Mesodermal cell (in vitro differentiated cells): ENCODE results near the gene FOXC2.
A peak's percentile ranks its signal among the peaks of the same experiment; 100 is the strongest.

Experiments
- H3K27ac ChIP-seq: 2 replicates; pipeline ENCODE4 v1.7.0; 2013; ENCODE audit warnings: mild to moderate bottlenecking, low read depth, low read length, moderate library complexity; ENCODE audit not compliant: severe bottlenecking
- H3K36me3 ChIP-seq: 2 replicates; pipeline ENCODE4 v1.7.1; 2013; ENCODE audit warnings: mild to moderate bottlenecking, low read length, moderate library complexity; ENCODE audit not compliant: control insufficient read depth, insufficient read depth
- H3K4me1 ChIP-seq: one replicate; pipeline ENCODE4 v1.7.1; 2013; ENCODE audit warnings: mild to moderate bottlenecking, low read length; ENCODE audit not compliant: insufficient read depth, control insufficient read depth, poor library complexity, severe bottlenecking
- H3K4me3 ChIP-seq: 2 replicates; pipeline ENCODE4 v1.7.0; 2013; ENCODE audit warnings: low read length, control low read depth, mild to moderate bottlenecking; ENCODE audit not compliant: insufficient read depth, poor library complexity, severe bottlenecking; ENCODE audit errors: extremely low read depth
- H3K9me3 ChIP-seq: 2 replicates; pipeline ENCODE4 v1.7.1; 2013; ENCODE audit warnings: mild to moderate bottlenecking, low read length, moderate library complexity; ENCODE audit not compliant: control insufficient read depth
- WGBS, 2 experiments: methylation state at CpG; one replicate each; pipeline ENCODE4 v1.1.5; 2013; ENCODE audit warnings: missing lambda C conversion rate in 2 of 2; ENCODE audit not compliant: insufficient coverage in 2 of 2; 5-methylcytosine and 5-hydroxymethylcytosine counted together

FOXC2 gene

DNA sequence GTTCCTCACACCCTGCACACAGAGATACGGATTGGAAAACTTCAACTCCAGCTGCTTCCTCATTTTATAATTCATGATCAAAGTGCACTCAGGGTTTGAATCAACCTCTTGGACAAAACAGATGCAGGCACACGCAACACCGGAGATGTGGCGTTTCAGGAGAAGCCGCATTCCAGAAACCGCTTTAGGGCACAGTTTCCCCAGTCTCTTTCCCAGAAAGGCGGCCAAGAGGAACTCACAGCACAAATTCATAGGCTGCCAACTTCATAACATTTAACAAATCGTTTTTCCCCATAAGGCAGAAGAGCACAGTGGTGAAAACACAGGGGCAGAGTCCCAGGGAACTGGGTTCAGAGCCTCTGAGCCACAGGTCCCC lies 20.0 kb upstream of the FOXC2 start:
- WGBS, 2 experiments, result 94 to 96% methylated on average over 7 to 8 of the region's 8 CpGs
- no peaks in the 10 kb centered on the region for H3K9me3 ChIP-seq
- no peak overlapping the region for H3K4me3 ChIP-seq
- no peak overlapping the region for H3K27ac ChIP-seq
- peaks cover 71% of the 10 kb centered on the region for H3K36me3 ChIP-seq
- H3K4me1 ChIP-seq, result no peaks in the 10 kb centered on the region

DNA sequence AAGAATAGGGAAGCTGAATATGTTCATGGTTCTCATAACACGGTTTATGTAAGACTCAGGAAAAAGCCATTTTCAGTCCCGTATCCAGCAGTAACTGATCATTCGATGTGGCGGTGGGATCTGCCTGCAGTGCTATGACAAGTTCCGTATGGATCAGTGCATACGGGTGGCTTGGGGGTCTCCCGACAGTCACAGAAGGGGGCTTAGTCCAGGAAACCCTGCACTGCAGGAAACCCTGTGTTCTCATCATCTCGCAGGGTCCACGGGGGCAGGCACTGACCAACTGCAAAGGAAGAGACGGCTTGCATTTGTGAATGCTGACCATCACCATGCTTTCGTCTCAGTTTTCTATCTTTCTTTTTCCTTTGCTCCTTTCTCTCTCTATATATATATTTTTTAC lies 19.3 kb upstream of the FOXC2 start:
- WGBS, 2 experiments, result 98% methylated on average over 9 to 10 of the region's 11 CpGs
- no peaks in the 10 kb centered on the region for H3K9me3 ChIP-seq
- H3K4me3 ChIP-seq, result no peak overlapping the region
- no peaks in the 10 kb centered on the region for H3K4me1 ChIP-seq
- H3K27ac ChIP-seq, result no peak overlapping the region
- H3K36me3 ChIP-seq, result peaks cover 71% of the 10 kb centered on the region

DNA sequence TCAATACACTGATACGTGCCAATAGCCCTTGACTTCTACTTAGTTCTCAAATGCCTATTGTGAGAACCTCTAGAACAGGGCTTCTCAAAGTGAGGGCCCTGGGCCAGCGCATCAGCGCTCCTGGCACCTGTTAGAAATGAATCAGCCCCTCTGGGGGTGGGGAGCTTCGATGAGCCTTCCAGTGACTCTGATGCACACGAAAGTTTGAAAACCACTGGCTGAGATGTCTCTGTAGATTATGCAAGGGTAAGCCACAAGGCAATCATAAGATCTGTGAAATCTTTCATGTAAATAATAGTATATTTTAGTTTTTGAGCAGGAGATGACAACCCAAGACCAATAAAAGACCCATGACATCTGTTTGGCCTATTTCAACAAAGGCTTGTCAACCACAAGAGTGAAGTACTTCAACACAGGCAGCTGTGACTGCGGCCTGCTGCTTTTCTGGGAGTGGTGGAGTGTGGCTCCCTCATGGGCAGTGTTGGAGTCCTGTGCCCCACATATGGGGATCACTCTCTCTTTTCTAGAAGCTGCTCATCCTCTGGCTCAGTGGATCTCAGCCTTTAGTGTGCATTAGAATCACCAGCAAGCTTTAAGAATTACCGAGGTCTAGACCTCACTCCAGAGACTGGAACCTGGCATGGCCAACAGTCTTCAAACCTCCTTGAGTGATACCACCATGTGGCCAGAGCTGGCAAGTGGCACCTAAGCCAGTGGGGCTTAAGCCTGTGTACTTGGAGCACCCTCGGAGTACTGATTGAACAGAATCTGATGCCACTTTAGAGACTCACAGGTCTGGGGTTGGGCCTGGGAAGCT lies 17.3 kb upstream of the FOXC2 start:
- Histone ChIP-seq H3K27ac (no peak overlapping the region), H3K9me3 (no peaks in the 10 kb centered on the region), H3K4me3 (no peak overlapping the region), H3K4me1 (no peaks in the 10 kb centered on the region), H3K36me3 (peaks cover 68% of the 10 kb centered on the region)
- WGBS, 2 experiments, result 78 to 93% methylated on average over 4 to 7 of the region's 8 CpGs

DNA sequence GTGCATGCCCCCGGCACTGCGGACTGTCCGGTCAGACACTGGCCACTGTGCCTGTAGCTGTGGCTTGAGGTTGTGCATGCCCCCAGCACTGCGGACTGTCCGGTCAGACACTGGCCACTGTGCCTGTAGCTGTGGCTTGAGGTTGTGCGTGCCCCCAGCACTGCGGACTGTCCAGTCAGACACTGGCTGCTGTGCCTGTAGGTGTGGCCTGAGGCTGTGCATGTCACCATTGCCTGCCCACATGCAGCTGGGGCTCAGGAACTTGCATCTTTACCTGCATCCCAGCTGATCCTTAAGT lies 16.8 kb upstream of the FOXC2 start:
- WGBS, 2 experiments, result 92 to 96% methylated on average over 7 of the region's 7 CpGs
- peaks cover 68% of the 10 kb centered on the region for H3K36me3 ChIP-seq

DNA sequence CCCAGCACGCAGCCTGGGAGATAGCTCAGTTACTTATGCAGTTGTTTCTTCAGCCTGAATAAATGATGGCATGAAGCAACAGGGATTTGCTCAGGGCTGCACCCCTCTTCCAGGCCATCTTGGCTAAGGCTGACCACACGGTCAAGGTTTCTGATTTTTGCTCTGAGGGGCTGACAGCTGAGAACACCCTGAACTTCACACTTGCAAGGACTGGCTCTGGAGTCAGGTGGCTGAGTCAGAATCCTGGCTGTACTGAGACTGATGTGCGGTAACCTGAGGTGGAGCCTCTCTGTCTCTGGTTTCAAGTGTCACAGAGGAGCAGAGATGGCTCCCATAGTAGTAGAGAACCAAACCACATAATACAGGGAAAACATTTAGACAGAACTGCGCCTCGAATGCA lies 16.3 kb upstream of the FOXC2 start:
- 96 to 100% methylated on average over 2 to 3 of the region's 5 CpGs for WGBS, 2 experiments
- no peaks in the 10 kb centered on the region for H3K4me1 ChIP-seq
- H3K36me3 ChIP-seq, result peaks cover 68% of the 10 kb centered on the region

More for the DNA sequence above, 16.8 kb upstream of the FOXC2 start:
- Histone ChIP-seq H3K9me3 (no peaks in the 10 kb centered on the region), H3K27ac (no peak overlapping the region), H3K4me1 (no peaks in the 10 kb centered on the region), H3K4me3 (no peak overlapping the region)

DNA sequence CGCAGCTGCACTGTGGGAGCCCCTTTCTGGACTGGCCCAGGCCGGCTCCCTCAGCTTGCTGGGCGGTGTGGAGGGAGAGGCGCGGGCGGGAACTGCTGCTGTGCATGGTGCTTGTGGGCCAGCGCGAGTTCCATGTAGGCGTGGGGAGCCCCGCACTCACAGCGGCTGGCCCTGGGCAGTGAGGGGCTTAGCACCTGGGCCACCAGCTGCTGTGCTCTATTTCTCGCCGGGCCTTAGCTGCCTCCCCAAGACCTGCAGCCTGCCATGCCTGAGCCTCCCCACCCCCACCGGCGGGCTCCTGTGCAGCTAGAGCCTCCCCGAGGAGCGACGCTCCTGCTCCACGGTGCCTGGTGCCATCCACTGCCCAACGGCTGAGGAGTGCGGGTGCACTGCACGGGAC lies 13.3 kb upstream of the FOXC2 start:
- H3K4me3 ChIP-seq, result no peak overlapping the region
- WGBS, 2 experiments, result 96 to 99% methylated on average over 12 to 22 of the region's 22 CpGs
- peaks cover 44% of the 10 kb centered on the region for H3K36me3 ChIP-seq
- H3K27ac ChIP-seq, result no peak overlapping the region
- H3K4me1 ChIP-seq, result no peaks in the 10 kb centered on the region
- H3K9me3 ChIP-seq, result no peaks in the 10 kb centered on the region

More for the DNA sequence above, 16.3 kb upstream of the FOXC2 start:
- no peak overlapping the region for H3K4me3 ChIP-seq
- no peaks in the 10 kb centered on the region for H3K9me3 ChIP-seq
- no peak overlapping the region for H3K27ac ChIP-seq

DNA sequence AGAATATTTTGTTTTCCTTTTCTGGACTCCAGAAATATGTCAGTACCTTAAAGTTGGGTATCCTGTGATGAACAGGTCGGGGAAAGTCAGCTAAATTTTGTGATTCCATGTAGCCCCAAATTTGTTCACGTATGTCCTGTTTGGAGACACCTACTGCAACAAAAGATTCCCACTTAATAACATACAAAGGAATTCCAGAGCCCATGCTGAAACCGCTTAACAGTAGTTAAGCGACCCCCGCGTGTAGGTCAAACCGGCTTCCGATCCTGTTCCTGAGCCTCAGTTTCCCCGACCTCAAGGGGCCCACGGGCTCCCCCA lies 12.1 kb upstream of the FOXC2 start:
- 8 to 18% methylated on average over 8 to 10 of the region's 10 CpGs for WGBS, 2 experiments
- H3K9me3 ChIP-seq, result no peaks in the 10 kb centered on the region
- H3K4me3 ChIP-seq, result peak overlapping the region; percentile 87
- no peaks in the 10 kb centered on the region for H3K4me1 ChIP-seq
- peak overlapping the region; percentile 84 for H3K27ac ChIP-seq
- peaks cover 34% of the 10 kb centered on the region for H3K36me3 ChIP-seq

DNA sequence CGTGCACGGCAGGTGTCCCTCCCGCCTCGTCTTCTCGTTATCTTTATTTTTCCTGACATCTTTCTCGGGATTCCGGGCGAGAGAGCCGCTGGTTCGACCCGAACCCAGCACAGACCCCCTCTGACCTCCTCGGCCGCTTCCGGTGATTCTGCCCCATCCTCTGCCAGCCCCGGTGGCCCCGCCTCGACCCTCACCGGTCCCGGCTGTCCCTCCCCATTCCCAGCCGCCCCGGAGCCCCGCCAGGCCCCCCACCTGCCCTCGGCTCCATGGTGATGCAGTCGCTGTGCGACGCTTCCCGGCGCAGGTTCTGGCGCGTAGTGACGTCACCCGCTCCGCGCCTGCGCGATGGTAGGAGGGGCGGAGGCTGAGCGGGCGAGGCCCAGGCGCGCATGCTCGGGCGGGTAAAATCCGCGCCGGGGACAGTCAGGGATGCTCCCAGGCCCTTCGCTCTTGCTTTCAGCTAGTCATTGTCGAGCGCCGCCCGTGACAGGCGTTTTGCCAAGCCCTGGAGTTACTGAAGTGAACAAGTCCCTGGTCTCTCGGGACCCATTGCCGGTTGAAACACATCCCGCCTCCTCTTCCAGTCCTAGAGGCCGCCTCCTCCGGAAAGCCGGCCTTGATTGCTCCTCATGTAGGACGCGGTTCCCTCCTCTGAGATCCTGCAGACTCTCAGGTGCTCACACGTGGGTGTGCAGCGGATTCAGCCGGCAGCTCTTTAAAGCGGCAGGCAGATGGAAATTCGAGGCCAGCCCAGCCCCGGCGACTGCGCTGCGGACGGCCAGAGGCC lies 11.5 kb upstream of the FOXC2 start, which contains the start of gene MTHFSD:
Gene MTHFSD, minus strand, starts transcription at position 319 of the 787 bp plus-strand sequence. Its CDS starts 51 bp downstream, at position 268.
- Histone ChIP-seq H3K9me3 (no peaks in the 10 kb centered on the region), H3K4me3 (peak within 1 kb of the TSS; percentile 87), H3K27ac (peak within 1 kb of the TSS; percentile 84), H3K36me3 (peaks cover 29% of the 10 kb centered on the region), H3K4me1 (no peaks in the 10 kb centered on the region)
- WGBS, 2 experiments, result 6 to 9% methylated on average over 53 to 69 of the region's 70 CpGs

DNA sequence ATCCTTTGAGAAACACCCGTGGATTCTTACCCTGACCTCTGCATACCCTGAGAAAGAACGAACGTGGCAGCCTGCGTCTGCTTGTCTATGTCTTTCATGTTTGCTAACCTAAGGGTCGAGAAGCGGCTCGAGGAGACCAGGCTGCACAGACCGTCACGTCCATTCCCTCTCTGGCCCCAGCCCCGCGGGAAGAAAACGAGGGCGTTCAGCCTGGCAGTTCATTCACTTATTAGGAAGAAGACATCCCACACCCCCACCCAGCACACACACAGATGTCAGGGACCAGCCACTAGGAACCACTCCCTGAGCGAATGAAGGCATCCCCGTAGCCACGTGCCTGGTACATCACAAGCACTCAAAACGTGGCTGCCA lies 10.9 kb upstream of the FOXC2 start:
- Histone ChIP-seq H3K9me3 (no peaks in the 10 kb centered on the region), H3K36me3 (peaks cover 23% of the 10 kb centered on the region), H3K27ac (peak overlapping the region; percentile 84), H3K4me1 (no peaks in the 10 kb centered on the region), H3K4me3 (peak overlapping the region; percentile 87)
- WGBS, 2 experiments, result 68 to 71% methylated on average over 13 to 17 of the region's 17 CpGs

DNA sequence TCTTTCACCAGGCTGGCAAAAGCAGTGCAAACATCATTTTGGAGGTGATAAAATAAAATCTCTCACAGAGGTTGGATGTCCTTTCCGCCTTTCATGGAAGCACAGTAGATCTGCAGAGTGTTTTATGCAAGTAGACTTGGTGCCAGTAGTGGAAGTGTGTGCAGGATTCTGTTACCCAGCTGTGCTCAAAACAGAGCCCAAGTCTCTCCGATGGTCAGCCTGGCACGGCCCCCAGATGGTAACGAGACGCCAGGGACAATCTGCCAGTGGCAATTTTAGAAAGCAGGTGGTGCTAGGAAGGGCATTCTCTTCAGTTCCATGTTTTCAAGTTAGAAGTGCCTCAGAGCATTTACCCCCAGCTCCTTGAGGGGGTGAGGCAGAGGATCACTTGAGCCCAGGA lies 10.1 kb upstream of the FOXC2 start:
- 72 to 74% methylated on average over 5 of the region's 5 CpGs for WGBS, 2 experiments
- H3K27ac ChIP-seq, result no peak overlapping the region

DNA sequence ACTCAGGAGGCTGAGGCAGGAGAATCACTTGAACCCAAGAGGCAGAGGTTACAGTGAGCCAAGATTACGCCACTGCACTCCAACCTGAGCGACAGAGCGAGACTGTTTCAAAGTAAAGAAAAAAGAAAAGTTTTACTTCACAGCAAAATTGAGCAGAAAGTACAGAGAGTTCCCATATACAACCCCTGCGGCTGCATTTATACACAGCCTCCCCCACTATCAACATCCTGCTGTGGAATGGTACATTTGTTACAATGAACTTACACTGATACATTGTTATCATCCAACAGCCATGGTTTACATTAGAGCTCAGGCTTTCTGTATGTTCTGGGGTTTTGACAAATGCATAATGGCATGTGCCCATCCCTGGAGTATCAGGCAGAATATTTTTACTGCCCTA lies 9.0 kb upstream of the FOXC2 start:
- Histone ChIP-seq H3K4me1 (no peaks in the 10 kb centered on the region), H3K9me3 (no peaks in the 10 kb centered on the region), H3K27ac (no peak overlapping the region), H3K36me3 (peaks cover 9% of the 10 kb centered on the region), H3K4me3 (no peak overlapping the region)
- 59 to 85% methylated on average over 3 to 4 of the region's 4 CpGs for WGBS, 2 experiments

More for the DNA sequence above, 10.1 kb upstream of the FOXC2 start:
- peaks cover 17% of the 10 kb centered on the region for H3K36me3 ChIP-seq
- no peaks in the 10 kb centered on the region for H3K4me1 ChIP-seq
- H3K4me3 ChIP-seq, result no peak overlapping the region
- no peaks in the 10 kb centered on the region for H3K9me3 ChIP-seq
